GM10266 (cell line): ENCODE measurements around the gene PDLIM4.

ENCODE experiments used
- DNase-seq: peaks from one replicate; pipeline ENCODE4 v3.0.0; 2012; ENCODE audit errors: extremely low spot score
- TF ChIP-seq, protein P1 (sequence below): IDR thresholded peaks from 2 replicates; pipeline ENCODE4 v1.5.1; 2012; ENCODE audit warnings: mild to moderate bottlenecking, low read depth; ENCODE audit not compliant: control insufficient read depth, insufficient read depth; ENCODE audit errors: missing control alignments

Gene PDLIM4

DNA sequence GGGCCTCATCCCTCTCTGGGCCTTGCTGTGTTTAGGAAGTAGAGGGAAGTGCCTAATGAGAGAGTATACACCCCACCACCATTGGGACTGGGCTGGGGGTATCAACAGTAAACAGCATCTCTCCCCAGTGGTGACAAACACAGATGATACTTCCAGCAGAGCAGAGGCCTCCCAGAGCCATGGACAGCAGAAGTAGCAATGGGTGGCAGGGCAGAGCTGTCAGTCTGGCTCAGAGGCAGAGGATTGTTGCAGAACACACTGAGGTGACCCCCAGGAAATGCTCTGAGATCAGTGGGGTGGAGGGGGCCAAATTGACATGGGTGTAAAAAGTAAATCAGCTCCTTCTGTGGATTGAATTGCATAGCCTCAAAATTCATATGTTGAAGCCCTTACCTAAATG lies 17.7 kb upstream of the PDLIM4 start:
- TF ChIP-seq, protein P1, sequence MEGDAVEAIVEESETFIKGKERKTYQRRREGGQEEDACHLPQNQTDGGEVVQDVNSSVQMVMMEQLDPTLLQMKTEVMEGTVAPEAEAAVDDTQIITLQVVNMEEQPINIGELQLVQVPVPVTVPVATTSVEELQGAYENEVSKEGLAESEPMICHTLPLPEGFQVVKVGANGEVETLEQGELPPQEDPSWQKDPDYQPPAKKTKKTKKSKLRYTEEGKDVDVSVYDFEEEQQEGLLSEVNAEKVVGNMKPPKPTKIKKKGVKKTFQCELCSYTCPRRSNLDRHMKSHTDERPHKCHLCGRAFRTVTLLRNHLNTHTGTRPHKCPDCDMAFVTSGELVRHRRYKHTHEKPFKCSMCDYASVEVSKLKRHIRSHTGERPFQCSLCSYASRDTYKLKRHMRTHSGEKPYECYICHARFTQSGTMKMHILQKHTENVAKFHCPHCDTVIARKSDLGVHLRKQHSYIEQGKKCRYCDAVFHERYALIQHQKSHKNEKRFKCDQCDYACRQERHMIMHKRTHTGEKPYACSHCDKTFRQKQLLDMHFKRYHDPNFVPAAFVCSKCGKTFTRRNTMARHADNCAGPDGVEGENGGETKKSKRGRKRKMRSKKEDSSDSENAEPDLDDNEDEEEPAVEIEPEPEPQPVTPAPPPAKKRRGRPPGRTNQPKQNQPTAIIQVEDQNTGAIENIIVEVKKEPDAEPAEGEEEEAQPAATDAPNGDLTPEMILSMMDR: no peak
- DNase-seq: no peak

DNA sequence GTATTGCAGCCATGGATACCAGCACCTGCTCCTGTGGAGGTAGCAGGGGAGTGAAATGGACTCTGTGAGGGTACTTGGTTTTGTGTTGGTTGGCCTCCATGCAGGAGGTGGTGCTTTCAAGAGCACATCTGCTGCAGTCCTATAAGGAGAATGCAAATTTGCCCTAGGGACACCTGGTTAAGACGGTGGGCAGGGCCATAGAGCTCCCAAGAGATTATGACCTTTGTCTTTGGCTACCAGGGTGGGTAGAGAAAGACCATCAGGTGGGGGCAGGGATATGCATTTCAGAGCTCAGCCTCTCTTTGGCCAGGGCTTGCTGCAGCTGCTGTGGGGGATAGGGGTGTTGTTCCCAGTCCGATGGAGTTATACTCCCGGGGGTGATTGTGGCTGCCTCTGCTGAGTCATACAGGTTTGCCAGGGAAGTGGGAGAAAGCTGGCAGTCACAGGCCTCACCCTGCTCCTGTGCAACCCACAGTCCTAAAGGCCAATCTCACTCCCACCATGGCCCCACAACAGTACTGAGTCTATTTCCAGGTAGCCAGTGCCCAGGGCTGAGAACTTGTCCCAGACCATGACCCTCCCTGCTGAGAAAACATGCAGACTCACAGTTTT lies 14.0 kb upstream of the PDLIM4 start:
- TF ChIP-seq, protein P1: no peak
- no peak for DNase-seq

DNA sequence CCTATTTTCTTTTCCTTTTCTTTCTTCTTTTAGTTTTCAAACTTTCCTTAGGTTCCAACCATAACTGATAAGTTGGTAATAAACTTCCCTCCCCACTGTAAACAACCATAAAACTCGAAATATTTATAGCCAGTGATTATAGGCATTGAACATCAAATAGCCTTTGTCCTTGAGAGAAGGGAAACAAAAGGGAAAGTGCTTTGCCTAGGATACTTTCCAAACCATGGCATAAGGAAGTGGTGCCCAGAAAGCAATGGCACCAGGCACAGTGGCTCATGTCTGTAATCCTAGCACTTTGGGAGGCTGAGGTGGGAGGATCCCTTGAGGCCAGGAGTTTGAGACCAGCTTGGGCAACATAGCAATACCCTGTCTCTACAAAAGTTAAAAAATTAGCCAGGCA lies 11.9 kb upstream of the PDLIM4 start:
- DNase-seq: no peak

DNA sequence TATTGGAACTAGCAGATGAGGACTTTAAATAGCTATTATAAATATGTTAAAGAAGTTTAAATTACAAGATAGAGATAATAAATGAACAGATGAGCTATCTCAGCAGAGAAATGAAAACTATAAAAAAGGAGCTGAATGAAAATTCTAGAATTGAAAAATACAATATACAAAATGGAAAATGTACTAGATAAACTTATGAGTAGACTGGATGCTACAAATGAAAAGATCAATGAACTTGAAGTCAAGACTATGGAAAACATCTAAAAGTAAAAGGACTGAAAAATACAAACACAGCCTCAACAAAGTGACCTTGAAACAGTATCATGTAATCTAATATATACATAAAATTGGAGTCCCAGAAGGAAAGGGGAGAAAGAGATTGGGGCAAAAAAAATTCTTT lies 10.7 kb upstream of the PDLIM4 start:
- TF ChIP-seq, protein P1: no peak
- DNase-seq: no peak

More for the DNA sequence above, 11.9 kb upstream of the PDLIM4 start:
- TF ChIP-seq, protein P1: no peak

DNA sequence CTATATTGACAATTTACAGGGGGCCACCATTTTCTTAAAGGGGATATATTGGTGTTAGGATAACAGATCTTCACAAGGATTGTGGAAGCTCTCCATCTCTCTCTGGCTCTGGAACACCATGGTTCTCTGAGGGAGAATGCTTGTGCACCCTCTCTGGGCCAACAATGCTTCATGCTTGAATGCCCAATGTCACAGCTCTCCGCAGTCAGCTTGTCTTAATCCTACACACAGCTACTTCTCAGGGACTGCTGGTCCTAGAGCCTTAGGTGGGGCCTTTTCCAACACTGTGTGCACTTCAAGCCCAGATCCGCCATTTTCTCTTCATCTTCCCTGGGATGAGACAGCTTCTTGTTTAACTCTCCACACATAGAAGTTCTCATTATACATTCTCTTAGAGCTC lies 6.9 kb upstream of the PDLIM4 start:
- no peak for DNase-seq
- TF ChIP-seq, protein P1: no peak

DNA sequence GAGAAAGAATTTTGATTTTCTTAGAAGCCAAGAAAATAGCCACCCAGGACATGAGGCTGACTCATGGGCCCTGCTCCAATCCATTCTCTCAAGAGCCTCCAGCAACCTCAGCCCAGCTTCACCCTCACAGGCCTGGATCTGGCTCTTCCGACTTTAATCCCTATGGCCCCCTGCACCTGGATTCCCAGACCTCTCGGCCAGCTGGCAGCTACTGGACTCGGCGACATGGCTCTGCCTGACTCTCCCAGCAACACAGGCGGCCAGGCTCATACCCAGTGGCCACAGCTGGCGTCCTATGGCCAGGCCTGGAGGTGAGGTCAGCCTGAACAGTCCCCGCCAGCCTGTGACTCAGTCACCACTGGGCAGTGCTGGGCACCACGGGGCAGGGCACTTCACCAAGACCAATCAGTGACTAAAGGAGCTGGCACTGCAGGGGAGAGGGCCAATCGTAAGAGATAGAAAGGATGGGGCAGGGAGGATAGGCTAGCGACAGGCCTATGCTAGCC lies 6.2 kb upstream of the PDLIM4 start:
- TF ChIP-seq, protein P1: no peak
- DNase-seq: no peak

DNA sequence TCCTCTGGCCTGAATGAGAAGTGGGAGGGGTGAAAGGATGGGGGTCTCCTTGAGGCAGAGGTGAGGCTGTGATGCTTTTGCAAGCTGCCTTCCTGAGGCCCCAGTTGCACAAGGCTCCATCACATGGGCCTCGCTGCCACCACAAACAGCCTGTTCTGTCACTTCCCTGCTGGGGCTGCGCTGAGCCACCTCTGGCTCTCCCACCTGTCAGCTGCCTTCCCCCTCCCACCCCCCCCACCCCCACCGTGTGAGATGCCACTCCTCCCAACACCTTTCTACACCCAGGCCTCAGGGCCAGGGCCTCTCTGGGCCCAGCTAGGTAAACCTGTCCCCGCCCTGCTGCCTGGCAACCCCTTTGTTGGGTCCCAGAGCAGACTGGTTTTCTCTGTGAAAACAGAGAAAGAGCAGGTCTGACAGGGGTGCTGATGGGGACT lies 4.5 kb upstream of the PDLIM4 start:
- DNase-seq: no peak
- TF ChIP-seq, protein P1: no peak
